Lung (tissue), 12 donors: Measurements from ENCODE around the gene FRK. TPM values are rescaled to one million over a fixed set of nuclear protein-coding genes. Genes with fewer than 3 reads are reported as not detected.

Experiments
- ATAC-seq: fragments of 200-7000 bp; cut with Tn5 transposase; one replicate; pipeline ENCODE4 v1.9.1; 2020; ENCODE audit warnings: moderate number of reproducible peaks; ENCODE audit not compliant: insufficient read depth, low FRiP score
- DNase-seq, 3 donors: peaks; one replicate each; pipeline ENCODE4 v3.0.0-alpha.2; 2013 to 2017
- H3K27ac ChIP-seq, 2 donors: one replicate each; pipeline ENCODE4 v1.5.1; 2013; ENCODE audit warnings: mild to moderate bottlenecking in 2 of 2, moderate library complexity in 2 of 2, control low read depth in 1 of 2, inconsistent platforms in 1 of 2, low read depth in 1 of 2, low read length in 1 of 2
- H3K27me3 ChIP-seq, 3 donors: one replicate each; pipeline ENCODE4 v1.5.1; 2013; ENCODE audit warnings: low read length in 2 of 3; ENCODE audit not compliant: control insufficient read depth in 3 of 3, insufficient read depth in 3 of 3
- H3K36me3 ChIP-seq, 4 donors: one replicate each; pipeline ENCODE4 v1.5.1; 2013; ENCODE audit warnings: low read length in 4 of 4, mild to moderate bottlenecking in 1 of 4, moderate library complexity in 1 of 4; ENCODE audit not compliant: control insufficient read depth in 4 of 4, insufficient read depth in 4 of 4
- H3K4me1 ChIP-seq, 5 donors: one replicate each; pipeline ENCODE4 v1.5.1; 2013; ENCODE audit warnings: low read length in 5 of 5, mild to moderate bottlenecking in 2 of 5, moderate library complexity in 1 of 5; ENCODE audit not compliant: control insufficient read depth in 5 of 5, insufficient read depth in 5 of 5
- H3K4me3 ChIP-seq: one replicate; pipeline ENCODE4 v1.5.1; 2013; ENCODE audit warnings: mild to moderate bottlenecking, control low read depth, moderate library complexity
- H3K9ac ChIP-seq, 2 donors: one replicate each; pipeline ENCODE4 v1.5.1; 2013; ENCODE audit warnings: low read length in 2 of 2, control low read depth in 1 of 2; ENCODE audit not compliant: insufficient read depth in 1 of 2
- H3K9me3 ChIP-seq, 4 donors: one replicate each; pipeline ENCODE4 v1.5.1; 2013; ENCODE audit warnings: low read length in 3 of 4, mild to moderate bottlenecking in 1 of 4, moderate library complexity in 1 of 4; ENCODE audit not compliant: control insufficient read depth in 4 of 4, insufficient read depth in 3 of 4
- WGBS, 2 donors: extraction: QIAGEN DNeasy Blood & Tissue Kit; methylation state at CpG; one replicate each; pipeline ENCODE4 v1.1.7; 2013; 5-methylcytosine and 5-hydroxymethylcytosine counted together
- polyA plus RNA-seq, 2 donors: library from polyadenylated mRNA; stranded (reverse); fragments of 200-250 nt; gene quantifications; one replicate each; pipeline ENCODE4 v1.2.1, GENCODE V29; 2013
- total RNA-seq, 2 donors: library from RNA; depleted of rRNA in 1 of 2; stranded (reverse); fragments of >200 nt in 1 of 2; gene quantifications; one replicate each; pipeline ENCODE4 v1.2.1, GENCODE V29; 2014 to 2021
- TF ChIP-seq, protein P1 (sequence below): IDR thresholded peaks from 2 replicates; pipeline ENCODE4 v1.5.1; 2012; ENCODE audit warnings: mild to moderate bottlenecking; ENCODE audit errors: control extremely low read depth, extremely low read depth
- donor health status: control.
- donor health status: control.
- donor health status: Bipolar disorder and iron deficiency.
- donor health status: healthy.
- donor health status: DM: yes; HTN: yes; CAD: no.

Gene FRK
- total and polyA plus RNA-seq, 4 donors: 1.2 to 18.3 (median 5.1) TPM

GRCh38 chr6:116051244-116051643, 9.4 kb downstream of the FRK start:
- Histone ChIP-seq H3K4me3 (no peak overlapping the region), H3K4me1 (no peaks in the 10 kb centered on the region), H3K27ac (no peak overlapping the region), H3K9me3 (no peaks in the 10 kb centered on the region), H3K9ac (no peak overlapping the region), H3K36me3 (no peaks in the 10 kb centered on the region), H3K27me3 (no peaks in the 10 kb centered on the region)
- TF ChIP-seq, protein P1, sequence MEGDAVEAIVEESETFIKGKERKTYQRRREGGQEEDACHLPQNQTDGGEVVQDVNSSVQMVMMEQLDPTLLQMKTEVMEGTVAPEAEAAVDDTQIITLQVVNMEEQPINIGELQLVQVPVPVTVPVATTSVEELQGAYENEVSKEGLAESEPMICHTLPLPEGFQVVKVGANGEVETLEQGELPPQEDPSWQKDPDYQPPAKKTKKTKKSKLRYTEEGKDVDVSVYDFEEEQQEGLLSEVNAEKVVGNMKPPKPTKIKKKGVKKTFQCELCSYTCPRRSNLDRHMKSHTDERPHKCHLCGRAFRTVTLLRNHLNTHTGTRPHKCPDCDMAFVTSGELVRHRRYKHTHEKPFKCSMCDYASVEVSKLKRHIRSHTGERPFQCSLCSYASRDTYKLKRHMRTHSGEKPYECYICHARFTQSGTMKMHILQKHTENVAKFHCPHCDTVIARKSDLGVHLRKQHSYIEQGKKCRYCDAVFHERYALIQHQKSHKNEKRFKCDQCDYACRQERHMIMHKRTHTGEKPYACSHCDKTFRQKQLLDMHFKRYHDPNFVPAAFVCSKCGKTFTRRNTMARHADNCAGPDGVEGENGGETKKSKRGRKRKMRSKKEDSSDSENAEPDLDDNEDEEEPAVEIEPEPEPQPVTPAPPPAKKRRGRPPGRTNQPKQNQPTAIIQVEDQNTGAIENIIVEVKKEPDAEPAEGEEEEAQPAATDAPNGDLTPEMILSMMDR: no peak
- DNase-seq (no peak), ATAC-seq (no peak)
- 79 to 93% methylated on average over 3 of the region's 3 CpGs for WGBS, 2 donors

GRCh38 chr6:116050737-116051136, 10.0 kb downstream of the FRK start:
- ATAC-seq (no peak), DNase-seq (no peak)
- no peaks in the 10 kb centered on the region for H3K9me3 ChIP-seq
- no peak overlapping the region for H3K9ac ChIP-seq
- no peaks in the 10 kb centered on the region for H3K27me3 ChIP-seq
- no peaks in the 10 kb centered on the region for H3K4me1 ChIP-seq
- no peak overlapping the region for H3K4me3 ChIP-seq
- TF ChIP-seq, protein P1: no peak
- no peaks in the 10 kb centered on the region for H3K36me3 ChIP-seq
- 91 to 92% methylated on average over 1 of the region's 1 CpG for WGBS, 2 donors
- H3K27ac ChIP-seq: no peak overlapping the region

DNA sequence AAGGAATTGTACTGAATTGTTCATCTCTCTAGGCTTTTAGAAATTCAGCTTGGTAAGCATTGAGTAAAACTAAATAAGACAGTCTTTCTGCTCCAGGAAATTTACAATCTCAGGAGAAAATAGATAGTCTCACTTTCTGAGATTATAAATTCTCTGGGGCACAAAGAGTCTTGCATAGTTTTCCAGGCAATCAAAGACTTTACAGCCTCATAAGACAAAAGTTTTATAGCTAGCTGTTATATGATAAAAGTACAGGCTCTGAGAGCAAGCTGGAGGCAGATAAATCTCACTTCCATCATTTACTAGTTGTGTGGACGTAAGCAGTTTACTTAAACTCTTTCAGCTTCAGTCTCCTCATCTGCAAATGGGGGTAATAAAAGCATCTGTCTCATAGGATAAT, 11.4 kb downstream of the FRK start:
- Histone ChIP-seq H3K36me3 (no peaks in the 10 kb centered on the region), H3K27ac (no peak overlapping the region), H3K4me1 (no peaks in the 10 kb centered on the region), H3K4me3 (no peak overlapping the region), H3K27me3 (no peaks in the 10 kb centered on the region), H3K9ac (no peak overlapping the region), H3K9me3 (no peaks in the 10 kb centered on the region)
- DNase-seq (no peak), ATAC-seq (no peak)
- TF ChIP-seq, protein P1: no peak
- WGBS, 2 donors: 85 to 94% methylated on average over 1 of the region's 1 CpG
